Liver (tissue), 9 donors: Measurements from ENCODE around the gene SASH1. TPM values are rescaled to one million over a fixed set of nuclear protein-coding genes. Genes with fewer than 3 reads are reported as not detected.

ENCODE experiments used
- DNase-seq: peaks from one replicate; pipeline ENCODE4 v3.0.0-alpha.2; 2017; ENCODE audit warnings: low spot score
- H3K27ac ChIP-seq, 2 donors: one replicate each; pipeline ENCODE4 v1.7.0; 2013; ENCODE audit warnings: inconsistent platforms in 2 of 2, low read length in 2 of 2, control low read depth in 1 of 2, low read depth in 1 of 2, mild to moderate bottlenecking in 1 of 2
- H3K27me3 ChIP-seq, 4 donors: one replicate each; pipeline versions ENCODE4 v1.6.1 to v1.7.0; 2013; ENCODE audit warnings: low read length in 3 of 4, inconsistent platforms in 1 of 4, mild to moderate bottlenecking in 1 of 4, moderate library complexity in 1 of 4; ENCODE audit not compliant: control insufficient read depth in 4 of 4, insufficient read depth in 4 of 4
- H3K36me3 ChIP-seq, 4 donors: one replicate each; pipeline versions ENCODE4 v1.6.1 to v1.7.0; 2013; ENCODE audit warnings: low read length in 3 of 4, mild to moderate bottlenecking in 3 of 4, low read depth in 1 of 4, moderate library complexity in 1 of 4; ENCODE audit not compliant: control insufficient read depth in 4 of 4, insufficient read depth in 3 of 4
- H3K4me1 ChIP-seq, 4 donors: one replicate each; pipeline versions ENCODE4 v1.6.1 to v1.7.0; 2013; ENCODE audit warnings: low read length in 3 of 4, mild to moderate bottlenecking in 3 of 4, moderate library complexity in 1 of 4; ENCODE audit not compliant: control insufficient read depth in 4 of 4, insufficient read depth in 4 of 4
- H3K4me3 ChIP-seq, 3 donors: one replicate each; pipeline versions ENCODE4 v1.6.1 to v1.7.0; 2013; ENCODE audit warnings: low read length in 3 of 3, control low read depth in 1 of 3, low read depth in 1 of 3, mild to moderate bottlenecking in 1 of 3
- H3K9ac ChIP-seq, 2 donors: one replicate each; pipeline ENCODE4 v1.7.0; 2013; ENCODE audit warnings: low read length in 2 of 2, mild to moderate bottlenecking in 2 of 2, moderate library complexity in 2 of 2, control low read depth in 1 of 2, low read depth in 1 of 2
- H3K9me3 ChIP-seq, 4 donors: one replicate each; pipeline versions ENCODE4 v1.6.1 to v1.7.0; 2013; ENCODE audit warnings: low read length in 3 of 4; ENCODE audit not compliant: control insufficient read depth in 4 of 4
- ATF3 ChIP-seq: IDR thresholded peaks from 2 replicates; pipeline ENCODE4 v1.6.1; 2016; ENCODE audit warnings: antibody characterized with exemption
- CTCF ChIP-seq: fragments of 150-350 bp; IDR thresholded peaks from 2 replicates; pipeline ENCODE4 v1.5.1; 2017; ENCODE audit warnings: improper control_type of control experiment, low read depth, low read length; ENCODE audit not compliant: missing input control
- EGR1 ChIP-seq, 2 donors: IDR thresholded peaks; 2 replicates each; pipeline ENCODE4 v1.6.1; 2016 to 2018; ENCODE audit warnings: antibody characterized with exemption in 2 of 2, low read depth in 2 of 2
- FOXA1 ChIP-seq: IDR thresholded peaks from 2 replicates; pipeline ENCODE4 v1.6.1; 2016; ENCODE audit warnings: antibody characterized with exemption
- FOXA2 ChIP-seq: IDR thresholded peaks from 2 replicates; pipeline ENCODE4 v1.6.1; 2016; ENCODE audit warnings: antibody characterized with exemption
- GABPA ChIP-seq, 2 donors: IDR thresholded peaks in 1 of 2; conservative IDR thresholded peaks in 1 of 2; 2 replicates each; pipeline ENCODE4 v1.6.1; 2016; ENCODE audit warnings: antibody characterized with exemption in 2 of 2, mild to moderate bottlenecking in 1 of 2, moderate library complexity in 1 of 2
- HNF4A ChIP-seq, 2 donors: conservative IDR thresholded peaks; 2 replicates each; pipeline ENCODE4 v1.6.1; 2016; ENCODE audit warnings: antibody characterized with exemption in 2 of 2, mild to moderate bottlenecking in 2 of 2
- HNF4G ChIP-seq: IDR thresholded peaks from 2 replicates; pipeline ENCODE4 v1.6.1; 2016; ENCODE audit warnings: antibody characterized with exemption
- JUND ChIP-seq, 2 donors: IDR thresholded peaks; 2 replicates each; pipeline ENCODE4 v1.6.1; 2016; ENCODE audit warnings: antibody characterized with exemption in 2 of 2
- MAX ChIP-seq: IDR thresholded peaks from 2 replicates; pipeline ENCODE4 v1.6.1; 2016; ENCODE audit warnings: antibody characterized with exemption
- NR2F2 ChIP-seq: IDR thresholded peaks from 2 replicates; pipeline ENCODE4 v1.6.1; 2016; ENCODE audit warnings: antibody characterized with exemption
- RAD21 ChIP-seq, 2 donors: IDR thresholded peaks; 2 replicates each; pipeline ENCODE4 v1.6.1; 2016; ENCODE audit warnings: antibody characterized with exemption in 2 of 2, mild to moderate bottlenecking in 2 of 2
- REST ChIP-seq: IDR thresholded peaks from 2 replicates; pipeline ENCODE4 v1.6.1; 2016; ENCODE audit warnings: antibody characterized with exemption, mild to moderate bottlenecking
- RXRA ChIP-seq, 2 donors: IDR thresholded peaks; 2 replicates each; pipeline ENCODE4 v1.6.1; 2017 to 2018; ENCODE audit warnings: antibody characterized with exemption in 2 of 2, mild to moderate bottlenecking in 1 of 2
- SP1 ChIP-seq: IDR thresholded peaks from 2 replicates; pipeline ENCODE4 v1.6.1; 2018; ENCODE audit warnings: antibody characterized with exemption, mild to moderate bottlenecking
- TAF1 ChIP-seq: conservative IDR thresholded peaks from 2 replicates; pipeline ENCODE4 v1.6.1; 2016; ENCODE audit warnings: antibody characterized with exemption, mild to moderate bottlenecking
- YY1 ChIP-seq: IDR thresholded peaks from 2 replicates; pipeline ENCODE4 v1.6.1; 2016; ENCODE audit warnings: antibody characterized with exemption, mild to moderate bottlenecking
- ZBTB33 ChIP-seq: IDR thresholded peaks from 2 replicates; pipeline ENCODE4 v1.6.1; 2016; ENCODE audit warnings: antibody characterized with exemption
- WGBS: extraction: QIAGEN DNeasy Blood & Tissue Kit; methylation state at CpG from one replicate; pipeline ENCODE4 v1.1.7; 2013; 5-methylcytosine and 5-hydroxymethylcytosine counted together
- polyA plus RNA-seq, 2 donors: library from polyadenylated mRNA; stranded (reverse) in 1 of 2; unstranded in 1 of 2; fragments of 200-250 nt in 1 of 2; fragments of >200 nt in 1 of 2; fragmentation: Nextera tagmentation in 1 of 2; extraction: Ambion mirVana in 1 of 2; gene quantifications; one replicate each; pipeline versions ENCODE4 v1.2.1 to v1.2.3, GENCODE V29; 2013 to 2015
- total RNA-seq, 2 donors: library from RNA; depleted of rRNA; stranded (reverse); fragments of >200 nt; gene quantifications; one replicate each; pipeline ENCODE4 v1.2.3, GENCODE V29; 2014
- donor health status: healthy.
- donor health status: healthy.
- donor health status: healthy.
- donor health status: healthy.
- donor health status: healthy.

SASH1 gene
- total and polyA plus RNA-seq, 4 donors, result 3.5 to 16.4 (median 7.6) TPM

GRCh38 chr6:148298683-148299082 lies 44.0 kb upstream of the SASH1 start:
- Histone ChIP-seq H3K9ac (no peak overlapping the region), H3K9me3 (no peaks in the 10 kb centered on the region), H3K27me3 (no peaks in the 10 kb centered on the region), H3K27ac (no peak overlapping the region), H3K4me1 (no peaks in the 10 kb centered on the region), H3K4me3 (no peak overlapping the region), H3K36me3 (no peaks in the 10 kb centered on the region)
- TF ChIP-seq JUND (IDR thresholded peaks at IDR 0.05) (no peak), SP1 (no peak), REST (no peak), FOXA1 (no peak)
- no peak for DNase-seq

- TF ChIP-seq EGR1 (IDR thresholded peaks at IDR 0.05; ENCODE audit: low read depth in 2 of 2) (no peak), SP1 (no peak), FOXA2 (no peak), RXRA (IDR thresholded peaks at IDR 0.05) (no peak), REST (no peak), YY1 (no peak), NR2F2 (no peak), CTCF (no peak), GABPA (IDR thresholded peaks at IDR 0.05 in 1 of 2, conservative IDR thresholded peaks at IDR 0.05 in 1 of 2) (no peak), HNF4A (conservative IDR thresholded peaks at IDR 0.05) (no peak), ZBTB33 (no peak), JUND (IDR thresholded peaks at IDR 0.05) (no peak), FOXA1 (no peak), ATF3 (no peak), MAX (no peak), TAF1 (no peak), RAD21 (IDR thresholded peaks at IDR 0.05) (no peak), HNF4G (no peak)
- H3K27ac ChIP-seq, result no peak overlapping the region
- H3K9me3 ChIP-seq, result no peaks in the 10 kb centered on the region
- DNase-seq, result no peak
- no peaks in the 10 kb centered on the region for H3K27me3 ChIP-seq
- no peaks in the 10 kb centered on the region for H3K36me3 ChIP-seq
- H3K4me3 ChIP-seq, result no peak overlapping the region
- WGBS, result 94% methylated on average over 5 of the region's 5 CpGs
- H3K4me1 ChIP-seq, result no peaks in the 10 kb centered on the region
- no peak overlapping the region for H3K9ac ChIP-seq
Measured at GRCh38 chr6:148303616-148304015, 39.0 kb upstream of the SASH1 start.
